ENCODE measurements around the gene PREX1. TPM values are rescaled to one million over a fixed set of nuclear protein-coding genes. Genes with fewer than 3 reads are reported as not detected.
A peak's percentile ranks its signal among the peaks of the same experiment; 100 is the strongest.

Gene PREX1
- total RNA-seq, 2 experiments from 2014 or later: 20.7 to 25.3 TPM

DNA sequence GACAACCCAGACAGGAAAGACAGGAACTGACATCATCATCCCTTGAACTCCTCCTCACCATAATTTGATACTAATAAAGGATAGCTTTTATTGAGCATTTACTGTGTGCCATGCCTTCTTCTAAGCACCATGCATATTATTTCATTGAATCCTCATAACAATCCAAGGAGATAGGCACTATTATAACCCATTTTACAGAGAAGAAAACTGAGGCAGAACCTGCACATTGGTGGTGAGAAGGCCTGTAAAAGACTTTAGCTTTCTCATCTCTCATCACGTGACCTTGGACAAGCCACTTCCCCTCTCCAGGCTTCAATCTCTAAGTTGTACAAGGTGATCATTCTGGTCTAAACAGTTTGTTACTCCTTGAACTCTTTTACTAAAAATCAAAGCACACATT, 34.5 kb upstream of the PREX1 start:
- CTCF ChIA-PET (ENCODE audit: unreplicated experiment): no interaction called here
- TF ChIP-seq, protein P1, sequence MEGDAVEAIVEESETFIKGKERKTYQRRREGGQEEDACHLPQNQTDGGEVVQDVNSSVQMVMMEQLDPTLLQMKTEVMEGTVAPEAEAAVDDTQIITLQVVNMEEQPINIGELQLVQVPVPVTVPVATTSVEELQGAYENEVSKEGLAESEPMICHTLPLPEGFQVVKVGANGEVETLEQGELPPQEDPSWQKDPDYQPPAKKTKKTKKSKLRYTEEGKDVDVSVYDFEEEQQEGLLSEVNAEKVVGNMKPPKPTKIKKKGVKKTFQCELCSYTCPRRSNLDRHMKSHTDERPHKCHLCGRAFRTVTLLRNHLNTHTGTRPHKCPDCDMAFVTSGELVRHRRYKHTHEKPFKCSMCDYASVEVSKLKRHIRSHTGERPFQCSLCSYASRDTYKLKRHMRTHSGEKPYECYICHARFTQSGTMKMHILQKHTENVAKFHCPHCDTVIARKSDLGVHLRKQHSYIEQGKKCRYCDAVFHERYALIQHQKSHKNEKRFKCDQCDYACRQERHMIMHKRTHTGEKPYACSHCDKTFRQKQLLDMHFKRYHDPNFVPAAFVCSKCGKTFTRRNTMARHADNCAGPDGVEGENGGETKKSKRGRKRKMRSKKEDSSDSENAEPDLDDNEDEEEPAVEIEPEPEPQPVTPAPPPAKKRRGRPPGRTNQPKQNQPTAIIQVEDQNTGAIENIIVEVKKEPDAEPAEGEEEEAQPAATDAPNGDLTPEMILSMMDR (conservative IDR thresholded peaks at IDR 0.05; ENCODE audit: low read length): no peak
- TF ChIP-seq EZH2phosphoT487 (IDR thresholded peaks at IDR 0.05; ENCODE audit: borderline replicate concordance, low read depth, low read length): no peak
- intact Hi-C loops (cut with micrococcal nuclease; ENCODE audit: unreplicated experiment): no loop called here
- H4K20me1 ChIP-seq (ENCODE audit: insufficient read depth, low read length): no peaks in the 10 kb centered on the region
- no peak overlapping the region for H3K4me3 ChIP-seq (ENCODE audit: low read depth, low read length, poor library complexity, severe bottlenecking)
- H3K36me3 ChIP-seq (ENCODE audit: insufficient read depth, low read length): no peaks in the 10 kb centered on the region
- no peak overlapping the region for H3K27ac ChIP-seq (ENCODE audit: low read depth, low read length, poor library complexity, severe bottlenecking)
- DNase-seq (ENCODE audit: low spot score): no peak
- no peak overlapping the region for H2AFZ ChIP-seq (ENCODE audit: low read length)
- no TSS peak for BruUV-seq (replicated peaks)
- no peak overlapping the region for H3K4me2 ChIP-seq (ENCODE audit: low read length)
- H3K9me3 ChIP-seq (ENCODE audit: low read length): no peaks in the 10 kb centered on the region
- no peaks in the 10 kb centered on the region for H3K79me2 ChIP-seq (ENCODE audit: insufficient read depth, low read depth, low read length)
- POLR2A ChIA-PET: interaction anchor here (1.1 kb wide), 1 partner anchor 42 kb away, joined by 3 read pairs; no protein-coding TSS in a partner anchor
- peaks cover 47% of the 10 kb centered on the region for H3K4me1 ChIP-seq (ENCODE audit: insufficient read depth, low read length, poor library complexity, severe bottlenecking)
- H3K9me2 ChIP-seq (ENCODE audit: insufficient read depth, low read length): no peaks in the 10 kb centered on the region

DNA sequence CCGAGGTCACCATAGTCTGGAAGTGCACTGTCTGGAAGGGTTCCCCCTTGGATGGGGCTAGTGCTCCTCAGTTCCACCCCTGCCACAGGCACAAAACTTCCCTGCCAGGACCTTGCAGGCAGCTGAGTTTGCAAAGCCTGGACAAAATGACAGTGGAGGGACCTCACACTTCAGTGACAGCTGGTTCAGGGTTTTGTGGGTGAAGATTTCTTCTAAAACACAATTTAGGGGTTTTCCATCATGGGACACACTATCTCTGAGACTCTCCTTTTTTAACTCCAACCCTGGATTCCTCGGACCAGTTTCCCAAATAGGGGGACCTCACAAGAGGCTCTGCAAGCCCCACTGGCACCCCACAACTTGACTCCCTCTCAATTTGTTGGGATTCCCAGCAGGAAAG, 33.6 kb upstream of the PREX1 start:
- no TSS peak for BruUV-seq (replicated peaks)
- Histone ChIP-seq H3K79me2 (ENCODE audit: insufficient read depth, low read depth, low read length) (no peaks in the 10 kb centered on the region), H3K4me2 (ENCODE audit: low read length) (peak overlapping the region; percentile 39), H3K4me3 (ENCODE audit: low read depth, low read length, poor library complexity, severe bottlenecking) (no peak overlapping the region), H4K20me1 (ENCODE audit: insufficient read depth, low read length) (no peaks in the 10 kb centered on the region), H3K9me2 (ENCODE audit: insufficient read depth, low read length) (no peaks in the 10 kb centered on the region), H3K9me3 (ENCODE audit: low read length) (no peaks in the 10 kb centered on the region), H2AFZ (ENCODE audit: low read length) (peak overlapping the region; percentile 72), H3K27ac (ENCODE audit: low read depth, low read length, poor library complexity, severe bottlenecking) (no peak overlapping the region), H3K36me3 (ENCODE audit: insufficient read depth, low read length) (no peaks in the 10 kb centered on the region), H3K4me1 (ENCODE audit: insufficient read depth, low read length, poor library complexity, severe bottlenecking) (peaks cover 47% of the 10 kb centered on the region)
- ChIA-PET CTCF (ENCODE audit: unreplicated experiment) (no interaction called here), POLR2A (interaction anchor here (0.6 to 1.1 kb wide), 3 partner anchors 41 to 629 kb away, joined by 3 read pairs; no protein-coding TSS in a partner anchor)
- TF ChIP-seq, protein P1 (conservative IDR thresholded peaks at IDR 0.05; ENCODE audit: low read length): no peak
- TF ChIP-seq EZH2phosphoT487 (IDR thresholded peaks at IDR 0.05; ENCODE audit: borderline replicate concordance, low read depth, low read length): no peak
- intact Hi-C loops (cut with micrococcal nuclease; ENCODE audit: unreplicated experiment): no loop called here
- DNase-seq (ENCODE audit: low spot score): no peak

DNA sequence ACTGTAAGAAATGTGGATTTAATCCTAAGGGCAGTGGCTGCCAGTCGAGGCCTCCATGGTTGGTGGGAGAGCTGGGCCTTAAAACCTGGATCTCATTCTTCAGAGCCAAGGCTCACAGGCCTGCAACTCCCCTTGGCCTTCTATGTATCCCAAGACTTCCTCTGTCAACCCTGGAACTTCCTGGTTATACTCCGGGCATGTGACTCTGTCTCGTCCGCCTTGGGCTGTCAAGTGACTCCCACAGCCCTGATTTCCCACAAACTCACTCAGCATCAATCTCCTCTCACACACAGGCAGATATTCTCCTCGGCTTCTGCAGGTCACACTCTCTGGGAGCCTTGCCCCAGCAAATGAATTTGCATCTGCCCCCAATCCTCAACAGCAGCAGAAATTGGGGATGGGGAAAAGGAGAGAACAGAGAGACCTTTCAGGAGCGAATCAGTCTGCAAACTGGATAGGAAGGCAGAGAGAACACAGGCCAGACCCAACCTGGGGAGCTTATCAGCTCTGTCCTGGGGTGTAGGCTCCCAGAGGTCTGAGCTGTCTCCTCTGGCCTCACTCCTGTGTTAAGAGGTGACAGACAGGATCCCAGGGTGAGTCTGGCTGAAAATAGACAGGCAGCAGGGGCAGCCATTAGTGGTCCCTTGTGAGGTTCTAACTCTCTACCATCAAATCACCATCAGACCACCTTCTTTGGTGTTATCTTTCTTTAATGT, 30.4 kb upstream of the PREX1 start:
- CTCF ChIA-PET (ENCODE audit: unreplicated experiment): no interaction called here
- no TSS peak for BruUV-seq (replicated peaks)
- no peak for DNase-seq (ENCODE audit: low spot score)
- no peaks in the 10 kb centered on the region for H3K9me3 ChIP-seq (ENCODE audit: low read length)
- H3K79me2 ChIP-seq (ENCODE audit: insufficient read depth, low read depth, low read length): no peaks in the 10 kb centered on the region
- no peaks in the 10 kb centered on the region for H3K9me2 ChIP-seq (ENCODE audit: insufficient read depth, low read length)
- no peak overlapping the region for H3K4me3 ChIP-seq (ENCODE audit: low read depth, low read length, poor library complexity, severe bottlenecking)
- intact Hi-C loops (cut with micrococcal nuclease; ENCODE audit: unreplicated experiment): no loop called here
- no peaks in the 10 kb centered on the region for H3K36me3 ChIP-seq (ENCODE audit: insufficient read depth, low read length)
- no peak overlapping the region for H2AFZ ChIP-seq (ENCODE audit: low read length)
- H4K20me1 ChIP-seq (ENCODE audit: insufficient read depth, low read length): no peaks in the 10 kb centered on the region
- no peak overlapping the region for H3K4me2 ChIP-seq (ENCODE audit: low read length)
- POLR2A ChIA-PET: interaction anchor here (0.5 to 1.0 kb wide), 2 partner anchors 13 to 1405 kb away, joined by 3 read pairs; no protein-coding TSS in a partner anchor
- TF ChIP-seq, protein P1 (conservative IDR thresholded peaks at IDR 0.05; ENCODE audit: low read length): no peak
- TF ChIP-seq EZH2phosphoT487 (IDR thresholded peaks at IDR 0.05; ENCODE audit: borderline replicate concordance, low read depth, low read length): no peak
- peaks cover 35% of the 10 kb centered on the region for H3K4me1 ChIP-seq (ENCODE audit: insufficient read depth, low read length, poor library complexity, severe bottlenecking)
- no peak overlapping the region for H3K27ac ChIP-seq (ENCODE audit: low read depth, low read length, poor library complexity, severe bottlenecking)

Data from OCI-LY7 (cell line).